Tibial artery (tissue), 4 donors: ENCODE results near the gene COPZ2.
"Not testable (repeated sequence)": the region's sequence is repeated elsewhere in the genome, so short reads cannot be mapped to it uniquely, and the experiment has no call there.

Experiments used
- DNase-seq, 2 donors: peaks; one replicate each; pipeline ENCODE4 v3.0.0-alpha.2; 2019
- H3K27ac ChIP-seq, 2 donors: fragments of 200-600 bp; sonication (generic) in 1 of 2; 1 replicate in 1 of 2; 2 replicates in 1 of 2; pipeline ENCODE4 v1.5.1; 2018 to 2019; ENCODE audit warnings: mild to moderate bottlenecking in 1 of 2
- H3K27me3 ChIP-seq, 2 donors: fragments of 200-600 bp; sonication (generic) in 1 of 2; one replicate each; pipeline versions ENCODE4 v1.5.1 to v1.6.0; 2016 to 2019
- H3K36me3 ChIP-seq, 3 donors: fragments of 200-600 bp; sonication (generic) in 2 of 3; one replicate each; pipeline ENCODE4 v1.5.1; 2016 to 2019; ENCODE audit warnings: mild to moderate bottlenecking in 2 of 3
- H3K4me1 ChIP-seq, 4 donors: fragments of 200-600 bp; sonication (generic) in 2 of 4; 1 replicate in 3 of 4; 2 replicates in 1 of 4; pipeline ENCODE4 v1.5.1; 2016 to 2019
- H3K4me3 ChIP-seq, 2 donors: fragments of 200-600 bp; sonication (generic) in 1 of 2; 1 replicate in 1 of 2; 2 replicates in 1 of 2; pipeline ENCODE4 v1.5.1; 2018 to 2019; ENCODE audit warnings: mild to moderate bottlenecking in 2 of 2
- H3K9me3 ChIP-seq, 3 donors: fragments of 200-600 bp; sonication (generic) in 1 of 3; one replicate each; pipeline ENCODE4 v1.5.1; 2016 to 2019
- CTCF ChIP-seq, 2 experiments: fragments of 200-600 bp in 1 of 2; fragments of 450-650 bp in 1 of 2; IDR thresholded peaks; one replicate each; pipeline ENCODE4 v1.5.1; 2017 to 2019; ENCODE audit warnings: antibody characterized with exemption in 2 of 2, mild to moderate bottlenecking in 1 of 2, moderate library complexity in 1 of 2
- intact Hi-C: fragments of 100-400 bp; cut with DNase I; formaldehyde crosslinking; loops from one replicate; pipeline ENCODE4 v1.15.0; 2023; ENCODE audit warnings: low total_unique reads

Gene COPZ2

DNA sequence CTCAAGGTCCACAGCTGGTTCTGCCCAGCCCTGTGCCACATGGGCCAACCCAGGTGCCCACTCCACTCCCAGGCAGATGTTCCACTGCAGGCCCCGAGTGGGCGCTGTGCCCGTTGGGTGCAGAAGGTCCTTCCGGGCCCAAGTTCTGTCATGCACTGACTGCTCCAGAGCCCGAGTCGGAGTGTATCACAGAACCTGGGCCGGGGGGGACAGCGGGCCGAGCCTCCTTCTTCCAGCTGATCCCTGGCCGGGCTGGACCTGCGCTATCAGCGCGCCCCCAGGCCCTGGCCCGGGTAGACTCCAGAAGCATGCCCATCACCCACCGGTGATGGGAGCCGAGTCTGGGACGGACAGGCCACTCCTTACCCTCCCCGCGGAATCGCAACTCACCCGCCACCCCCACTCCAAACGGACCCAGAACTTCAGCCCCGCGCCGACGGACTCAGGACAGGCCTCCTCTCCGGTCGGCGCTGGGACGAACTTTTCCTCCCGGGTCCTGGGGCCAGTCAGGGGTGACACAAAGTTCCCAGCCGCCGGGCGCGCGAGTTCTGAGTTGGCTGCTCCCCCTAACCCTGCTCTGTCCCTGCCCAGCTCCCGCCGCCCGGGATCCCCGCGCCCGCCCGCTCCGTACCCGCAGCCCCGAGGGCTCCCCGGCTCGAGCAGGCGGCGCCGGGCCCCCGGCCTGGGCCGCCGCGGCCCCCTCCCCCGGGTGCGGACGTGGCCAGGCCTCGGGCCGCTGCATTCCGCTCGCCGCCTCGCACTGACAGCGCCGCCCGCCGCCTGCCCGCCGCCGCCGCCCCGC, at the start of gene COPZ2:
Gene COPZ2, minus strand, starts transcription at position 762 of the 802 bp plus-strand sequence. Its CDS starts 20 bp downstream, at position 742.
- TF ChIP-seq CTCF (IDR thresholded peaks at IDR 0.05), result peak; percentile 35 to 44
- Histone ChIP-seq H3K4me3 (peak within 1 kb of the TSS; percentile 60 to 79), H3K27me3 (no peaks in the 10 kb centered on the region), H3K4me1 (peaks cover 0 to 14% (median 6%) of the 10 kb centered on the region in 4 donors), H3K9me3 (no peaks in the 10 kb centered on the region), H3K36me3 (peaks cover 0 to 10% (median 6%) of the 10 kb centered on the region in 3 donors), H3K27ac (peak within 1 kb of the TSS; percentile 84 to 90)
- intact Hi-C loops, result loop anchor here (2.0 kb wide), 1 partner anchor 38 kb away; no protein-coding TSS in a partner anchor
- DNase-seq, result peak; percentile 72 to 87

DNA sequence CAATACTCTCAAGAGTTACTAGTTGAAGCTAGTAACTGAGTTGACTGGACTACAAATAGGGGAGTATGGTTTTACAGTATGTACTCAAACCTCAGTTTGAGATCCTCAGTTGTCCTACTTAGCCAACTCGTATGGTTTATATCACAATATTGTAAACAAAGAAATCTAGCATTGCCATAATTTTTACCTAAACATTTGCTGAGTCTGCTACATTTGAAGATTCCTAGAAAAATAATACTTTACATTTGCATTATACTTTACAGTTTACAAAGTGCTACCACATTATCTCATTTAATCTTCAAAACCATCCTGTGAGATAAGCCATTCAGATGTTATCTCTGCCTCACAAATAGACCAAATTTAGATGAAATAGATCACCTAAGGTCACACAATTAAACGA, 47.3 kb upstream of the COPZ2 start:
- TF ChIP-seq CTCF (IDR thresholded peaks at IDR 0.05), result no peak
- H3K4me3 ChIP-seq, result no peak overlapping the region

DNA sequence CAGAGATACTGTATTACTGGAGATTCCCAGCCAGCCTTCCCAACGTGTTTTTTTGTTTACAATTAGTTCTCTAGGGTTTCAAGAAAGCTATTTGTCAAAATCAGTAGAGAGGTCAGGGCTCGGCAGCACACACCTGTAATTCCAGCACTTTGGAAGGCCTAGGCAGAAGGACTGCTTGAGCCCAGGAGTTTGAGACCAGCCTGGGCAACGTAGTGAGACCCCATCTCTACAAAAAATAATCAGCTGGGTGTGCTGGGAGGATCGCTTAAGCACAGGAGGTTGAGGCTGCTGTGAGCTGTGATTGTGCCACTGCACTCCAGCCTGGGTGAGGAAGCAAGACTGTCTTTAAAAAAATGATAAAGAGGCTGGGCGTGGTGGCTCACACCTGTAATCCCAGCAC, 44.3 kb upstream of the COPZ2 start:
- Histone ChIP-seq H3K9me3 (no peaks in the 10 kb centered on the region), H3K27me3 (no peaks in the 10 kb centered on the region), H3K4me1 (peaks cover 0 to 17% (median 11%) of the 10 kb centered on the region in 4 donors), H3K36me3 (peaks cover 0 to 3% (median under 1%) of the 10 kb centered on the region in 3 donors), H3K4me3 (no peak overlapping the region), H3K27ac (no peak overlapping the region)
- intact Hi-C loops, result no loop called here
- DNase-seq, result no peak
- TF ChIP-seq CTCF (IDR thresholded peaks at IDR 0.05), result no peak

More for the DNA sequence above, 47.3 kb upstream of the COPZ2 start:
- Histone ChIP-seq H3K36me3 (no peaks in the 10 kb centered on the region), H3K27ac (no peak overlapping the region), H3K4me1 (peaks cover 0 to 17% (median 11%) of the 10 kb centered on the region in 4 donors), H3K27me3 (no peaks in the 10 kb centered on the region), H3K9me3 (no peaks in the 10 kb centered on the region)
- intact Hi-C loops, result no loop called here
- DNase-seq, result no peak

GRCh38 chr17:48077152-48077551, 39.6 kb upstream of the COPZ2 start:
- H3K4me1 ChIP-seq, H3K27ac ChIP-seq, H3K4me3 ChIP-seq, H3K9me3 ChIP-seq, H3K27me3 ChIP-seq, DNase-seq: not testable (repeated sequence)
- H3K36me3 ChIP-seq, result peaks cover 9 to 47% (median 28%) of the 10 kb centered on the region in 3 donors
- intact Hi-C loops, result loop anchor here (5.0 kb wide), 1 partner anchor 55 kb away; no protein-coding TSS in a partner anchor

DNA sequence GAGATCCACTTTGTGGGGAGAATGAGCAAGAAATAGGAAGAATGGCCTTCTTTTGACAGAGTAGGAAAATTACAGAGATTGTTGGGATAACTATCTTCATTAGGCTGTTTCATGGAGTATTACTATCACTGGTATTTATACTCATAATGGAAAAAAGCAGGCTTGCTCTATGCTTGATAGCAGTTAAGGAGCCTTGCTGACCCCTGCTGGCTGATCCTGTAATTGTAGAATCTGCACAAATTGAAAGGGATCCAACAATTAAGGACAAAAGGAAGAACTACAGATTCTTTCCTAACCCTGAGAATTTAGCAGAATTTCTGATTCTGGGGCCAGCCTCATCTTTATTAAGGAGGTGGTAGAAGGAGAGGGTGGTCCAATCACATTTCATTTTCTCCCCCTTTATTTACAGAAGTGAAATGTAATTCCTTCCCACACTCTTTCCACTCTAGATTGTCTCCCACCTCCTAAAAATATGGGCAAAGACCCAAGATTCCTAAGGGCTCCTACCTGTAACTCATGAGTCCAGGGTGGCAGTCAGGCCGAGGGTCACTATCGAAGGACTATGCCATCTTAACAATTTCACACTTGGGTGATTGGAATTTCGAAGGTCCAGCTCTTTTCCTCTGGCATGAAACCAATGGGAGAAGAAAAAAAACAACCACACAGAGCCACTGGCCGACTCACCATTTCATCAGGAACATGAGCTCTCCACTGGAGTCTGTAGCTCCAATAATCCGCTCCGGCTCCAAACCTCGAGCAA, 36.9 kb upstream of the COPZ2 start:
- intact Hi-C loops, result loop anchor here (1.0 to 5.0 kb wide), 3 partner anchors 38 to 58 kb away; partner anchors contain the start of gene COPZ2
- peak; percentile 79 to 91 for DNase-seq
- Histone ChIP-seq H3K27ac (peak overlapping the region; percentile 1 to 30), H3K4me3 (no peak overlapping the region), H3K4me1 (peaks cover 0 to 5% (median 0%) of the 10 kb centered on the region in 4 donors), H3K9me3 (no peaks in the 10 kb centered on the region), H3K27me3 (no peaks in the 10 kb centered on the region), H3K36me3 (peaks cover 16 to 61% (median 38%) of the 10 kb centered on the region in 3 donors)
- TF ChIP-seq CTCF (IDR thresholded peaks at IDR 0.05), result peak; percentile 83 to 94

GRCh38 chr17:48073566-48074094, 36.0 kb upstream of the COPZ2 start:
- H3K36me3 ChIP-seq, result peaks cover 25 to 69% (median 38%) of the 10 kb centered on the region in 3 donors
- not testable (repeated sequence) for H3K4me3 ChIP-seq, DNase-seq, H3K4me1 ChIP-seq, H3K27me3 ChIP-seq, H3K9me3 ChIP-seq
- intact Hi-C loops, result loop anchor here (1.0 to 2.0 kb wide), 2 partner anchors 37 to 47 kb away; partner anchors contain the start of gene COPZ2
- peak overlapping the region in 1 of 2 donors; percentile 1 for H3K27ac ChIP-seq

- H3K27me3 ChIP-seq, H3K9me3 ChIP-seq, intact Hi-C loops, DNase-seq, H3K4me3 ChIP-seq, H3K27ac ChIP-seq: not testable (repeated sequence)
- Histone ChIP-seq H3K4me1 (peaks cover 0 to 11% (median 4%) of the 10 kb centered on the region in 4 donors), H3K36me3 (peaks cover 28 to 75% (median 38%) of the 10 kb centered on the region in 3 donors)
These were observed 35.2 kb upstream of the COPZ2 start for GRCh38 chr17:48072811-48073210.
